Measurements from ENCODE around the gene KHNYN.
A peak's percentile ranks its signal among the peaks of the same experiment; 100 is the strongest.
"Not testable (repeated sequence)": the region's sequence is repeated elsewhere in the genome, so short reads cannot be mapped to it uniquely, and the experiment has no call there.

The KHNYN gene

GRCh38 chr14:24441904-24442239 is 12.1 kb downstream of the KHNYN start:
- Histone ChIP-seq H3K9ac (ENCODE audit: low read length) (peak overlapping the region; percentile 94), H3K4me1 (ENCODE audit: control insufficient read depth, insufficient read depth, low read length) (no peaks in the 10 kb centered on the region), H3K4me3 (ENCODE audit: low read depth, low read length) (peak overlapping the region; percentile 85), H3K9me3 (ENCODE audit: control insufficient read depth, insufficient read depth, low read depth, low read length) (no peaks in the 10 kb centered on the region), H3K27ac (ENCODE audit: low read depth, low read length) (peak overlapping the region; percentile 88; the same call in 1 of the 2 replicates), H3K27me3 (ENCODE audit: control insufficient read depth, insufficient read depth, low read length) (no peaks in the 10 kb centered on the region), H3K36me3 (ENCODE audit: control insufficient read depth, insufficient read depth, low read length) (peaks cover 45% of the 10 kb centered on the region)

GRCh38 chr14:24442240-24443052 is 12.7 kb downstream of the KHNYN start, which contains the start of gene SDR39U1:
TSS of gene SDR39U1 (minus strand) at chr14:24442776. CDS start at chr14:24442769, 7 bp downstream.
- Histone ChIP-seq H3K27ac (ENCODE audit: low read depth, low read length) (peak within 1 kb of the TSS; percentile 88), H3K27me3 (ENCODE audit: control insufficient read depth, insufficient read depth, low read length) (no peaks in the 10 kb centered on the region), H3K9me3 (ENCODE audit: control insufficient read depth, insufficient read depth, low read depth, low read length) (no peaks in the 10 kb centered on the region), H3K4me3 (ENCODE audit: low read depth, low read length) (peak within 1 kb of the TSS; percentile 85), H3K9ac (ENCODE audit: low read length) (peak within 1 kb of the TSS; percentile 94), H3K36me3 (ENCODE audit: control insufficient read depth, insufficient read depth, low read length) (peaks cover 40% of the 10 kb centered on the region), H3K4me1 (ENCODE audit: control insufficient read depth, insufficient read depth, low read length) (no peaks in the 10 kb centered on the region)

DNA sequence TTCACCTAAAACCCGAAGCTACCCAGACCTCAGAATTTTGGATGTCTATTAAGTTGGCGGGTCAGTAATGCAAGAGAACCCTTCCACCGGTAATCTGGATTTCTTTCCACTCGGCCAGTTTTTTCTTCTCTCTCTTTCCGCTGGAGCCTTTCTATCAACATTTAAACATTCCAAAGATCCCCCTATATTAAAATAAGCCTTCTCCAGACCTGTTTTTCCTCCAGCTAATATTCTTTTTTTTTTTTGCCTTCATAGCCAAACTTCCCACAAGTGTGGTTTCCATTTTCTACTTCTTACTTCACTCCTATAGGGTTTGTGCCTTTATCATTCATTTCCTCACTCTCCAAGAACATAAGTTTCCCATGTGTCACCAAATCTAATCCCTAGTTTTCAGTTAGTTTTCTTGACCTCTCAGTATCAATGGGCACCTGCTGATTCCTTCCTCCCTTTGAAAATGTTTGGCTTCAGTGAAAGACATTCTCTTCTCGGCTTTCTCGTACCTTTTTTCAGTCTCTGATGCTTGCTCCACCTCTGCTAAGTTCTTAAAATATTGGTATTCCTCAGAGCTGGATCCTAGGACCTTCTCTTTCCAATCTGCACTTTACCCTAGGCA is 13.4 kb downstream of the KHNYN start:
- Histone ChIP-seq H3K4me1 (ENCODE audit: control insufficient read depth, insufficient read depth, low read length) (no peaks in the 10 kb centered on the region), H3K27me3 (ENCODE audit: control insufficient read depth, insufficient read depth, low read length) (no peaks in the 10 kb centered on the region), H3K4me3 (ENCODE audit: low read depth, low read length) (peak overlapping the region; percentile 85), H3K9me3 (ENCODE audit: control insufficient read depth, insufficient read depth, low read depth, low read length) (no peaks in the 10 kb centered on the region), H3K36me3 (ENCODE audit: control insufficient read depth, insufficient read depth, low read length) (peaks cover 32% of the 10 kb centered on the region), H3K27ac (ENCODE audit: low read depth, low read length) (peak overlapping the region; percentile 39; the same call in 1 of the 2 replicates), H3K9ac (ENCODE audit: low read length) (peak overlapping the region; percentile 65)

DNA sequence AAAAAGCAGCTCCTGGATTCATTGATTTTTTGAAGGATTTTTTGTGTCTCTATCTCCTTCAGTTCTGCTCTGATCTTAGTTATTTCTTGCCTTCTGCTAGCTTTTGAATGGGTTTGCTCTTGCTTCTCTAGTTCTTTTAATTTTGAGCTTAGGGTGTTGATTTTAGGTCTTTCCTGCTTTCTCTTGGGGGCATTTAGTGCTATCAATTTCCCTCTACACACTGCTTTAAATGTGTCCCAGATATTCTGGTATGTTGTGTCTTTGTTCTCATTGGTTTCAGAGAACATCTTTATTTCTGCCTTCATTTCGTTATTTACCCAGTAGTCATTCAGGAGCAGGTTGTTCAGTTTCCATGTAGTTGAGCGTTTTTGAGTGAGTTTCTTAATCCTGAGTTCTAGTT is 21.1 kb downstream of the KHNYN start:
- H3K4me1 ChIP-seq (ENCODE audit: control insufficient read depth, insufficient read depth, low read length); H3K4me3 ChIP-seq (ENCODE audit: low read depth, low read length); H3K36me3 ChIP-seq (ENCODE audit: control insufficient read depth, insufficient read depth, low read length); H3K27ac ChIP-seq (ENCODE audit: low read depth, low read length); H3K9ac ChIP-seq (ENCODE audit: low read length); H3K27me3 ChIP-seq (ENCODE audit: control insufficient read depth, insufficient read depth, low read length): not testable (repeated sequence)
- peaks cover 19% of the 10 kb centered on the region; the same call in 1 of the 2 replicates for H3K9me3 ChIP-seq (ENCODE audit: control insufficient read depth, insufficient read depth, low read depth, low read length)

DNA sequence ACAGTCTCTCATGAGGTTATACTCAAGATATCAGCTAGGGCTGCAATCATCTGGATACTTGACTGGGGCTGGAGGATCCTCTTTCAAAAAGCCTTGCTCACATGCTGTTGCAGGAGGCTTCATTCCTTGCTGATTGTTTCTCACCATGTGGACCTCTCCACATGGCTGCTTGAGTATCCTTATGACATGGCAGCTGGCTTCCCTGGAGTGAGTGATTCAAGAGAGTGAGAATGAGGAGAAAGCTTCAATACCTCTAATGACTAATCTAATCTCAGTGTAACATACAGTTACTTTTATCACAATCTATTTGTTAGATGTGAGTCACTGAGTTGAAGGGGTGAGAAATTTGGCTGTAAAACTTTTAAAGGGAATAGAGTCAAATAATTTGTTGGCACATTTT is 27.2 kb downstream of the KHNYN start:
- H3K4me1 ChIP-seq (ENCODE audit: control insufficient read depth, insufficient read depth, low read length): no peaks in the 10 kb centered on the region
- H3K27ac ChIP-seq (ENCODE audit: low read depth, low read length): no peak overlapping the region
- peaks cover 24% of the 10 kb centered on the region for H3K9me3 ChIP-seq (ENCODE audit: control insufficient read depth, insufficient read depth, low read depth, low read length)
- no peak overlapping the region for H3K9ac ChIP-seq (ENCODE audit: low read length)
- no peaks in the 10 kb centered on the region for H3K27me3 ChIP-seq (ENCODE audit: control insufficient read depth, insufficient read depth, low read length)
- H3K4me3 ChIP-seq (ENCODE audit: low read depth, low read length): no peak overlapping the region
- no peaks in the 10 kb centered on the region for H3K36me3 ChIP-seq (ENCODE audit: control insufficient read depth, insufficient read depth, low read length)

- Histone ChIP-seq H3K27me3 (ENCODE audit: control insufficient read depth, insufficient read depth, low read length) (no peaks in the 10 kb centered on the region), H3K4me3 (ENCODE audit: low read depth, low read length) (no peak overlapping the region), H3K36me3 (ENCODE audit: control insufficient read depth, insufficient read depth, low read length) (no peaks in the 10 kb centered on the region), H3K27ac (ENCODE audit: low read depth, low read length) (no peak overlapping the region), H3K9ac (ENCODE audit: low read length) (no peak overlapping the region), H3K9me3 (ENCODE audit: control insufficient read depth, insufficient read depth, low read depth, low read length) (peaks cover 14% of the 10 kb centered on the region), H3K4me1 (ENCODE audit: control insufficient read depth, insufficient read depth, low read length) (no peaks in the 10 kb centered on the region)
Measured at GRCh38 chr14:24458736-24459135, 29.0 kb downstream of the KHNYN start.

DNA sequence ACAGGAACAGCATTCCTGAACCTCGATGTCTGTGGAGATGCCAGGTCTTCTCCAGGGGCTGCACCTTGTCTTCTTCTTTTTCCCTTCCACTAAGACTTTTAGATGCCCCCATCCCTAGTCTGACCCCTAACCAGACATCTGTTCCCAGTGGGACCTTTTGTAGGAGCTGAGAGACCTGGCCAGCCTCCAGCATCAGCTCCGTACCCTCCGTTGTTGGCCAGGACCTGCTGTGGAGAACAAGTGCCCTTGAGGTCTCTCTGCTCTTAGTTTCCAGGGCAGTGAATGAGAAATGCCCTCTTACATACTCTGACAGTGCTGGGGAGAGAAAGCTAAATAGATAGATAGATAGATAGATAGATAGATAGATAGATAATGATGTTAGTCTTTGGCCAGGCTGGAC is 29.6 kb downstream of the KHNYN start:
- H3K9me3 ChIP-seq (ENCODE audit: control insufficient read depth, insufficient read depth, low read depth, low read length): peaks cover 8% of the 10 kb centered on the region
- no peaks in the 10 kb centered on the region for H3K27me3 ChIP-seq (ENCODE audit: control insufficient read depth, insufficient read depth, low read length)
- no peak overlapping the region for H3K4me3 ChIP-seq (ENCODE audit: low read depth, low read length)
- no peaks in the 10 kb centered on the region for H3K4me1 ChIP-seq (ENCODE audit: control insufficient read depth, insufficient read depth, low read length)
- H3K9ac ChIP-seq (ENCODE audit: low read length): no peak overlapping the region
- H3K36me3 ChIP-seq (ENCODE audit: control insufficient read depth, insufficient read depth, low read length): no peaks in the 10 kb centered on the region
- no peak overlapping the region for H3K27ac ChIP-seq (ENCODE audit: low read depth, low read length)

DNA sequence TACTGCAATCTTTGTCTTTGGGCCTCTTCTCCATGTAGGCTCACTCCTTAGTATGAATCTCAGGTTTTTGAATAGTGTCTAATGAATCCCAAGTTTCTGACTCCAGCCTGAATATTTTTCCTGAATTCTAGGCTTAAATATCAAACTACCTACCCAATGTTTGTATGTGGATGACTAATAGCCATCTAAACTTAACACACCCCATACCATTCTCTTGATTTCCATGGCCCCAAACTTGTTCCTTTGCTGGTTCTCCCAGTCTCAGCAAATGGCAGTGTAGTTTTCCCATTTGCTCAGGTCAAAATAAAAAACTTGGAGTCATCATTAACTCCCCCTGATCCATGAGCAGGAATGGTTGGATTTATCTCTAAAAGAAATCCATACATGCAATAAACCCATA is 31.6 kb downstream of the KHNYN start:
- no peaks in the 10 kb centered on the region for H3K4me1 ChIP-seq (ENCODE audit: control insufficient read depth, insufficient read depth, low read length)
- no peak overlapping the region for H3K9ac ChIP-seq (ENCODE audit: low read length)
- H3K27ac ChIP-seq (ENCODE audit: low read depth, low read length): no peak overlapping the region
- H3K9me3 ChIP-seq (ENCODE audit: control insufficient read depth, insufficient read depth, low read depth, low read length): peaks cover 2% of the 10 kb centered on the region; the same call in 1 of the 2 replicates
- H3K36me3 ChIP-seq (ENCODE audit: control insufficient read depth, insufficient read depth, low read length): no peaks in the 10 kb centered on the region
- no peak overlapping the region for H3K4me3 ChIP-seq (ENCODE audit: low read depth, low read length)
- H3K27me3 ChIP-seq (ENCODE audit: control insufficient read depth, insufficient read depth, low read length): no peaks in the 10 kb centered on the region

DNA sequence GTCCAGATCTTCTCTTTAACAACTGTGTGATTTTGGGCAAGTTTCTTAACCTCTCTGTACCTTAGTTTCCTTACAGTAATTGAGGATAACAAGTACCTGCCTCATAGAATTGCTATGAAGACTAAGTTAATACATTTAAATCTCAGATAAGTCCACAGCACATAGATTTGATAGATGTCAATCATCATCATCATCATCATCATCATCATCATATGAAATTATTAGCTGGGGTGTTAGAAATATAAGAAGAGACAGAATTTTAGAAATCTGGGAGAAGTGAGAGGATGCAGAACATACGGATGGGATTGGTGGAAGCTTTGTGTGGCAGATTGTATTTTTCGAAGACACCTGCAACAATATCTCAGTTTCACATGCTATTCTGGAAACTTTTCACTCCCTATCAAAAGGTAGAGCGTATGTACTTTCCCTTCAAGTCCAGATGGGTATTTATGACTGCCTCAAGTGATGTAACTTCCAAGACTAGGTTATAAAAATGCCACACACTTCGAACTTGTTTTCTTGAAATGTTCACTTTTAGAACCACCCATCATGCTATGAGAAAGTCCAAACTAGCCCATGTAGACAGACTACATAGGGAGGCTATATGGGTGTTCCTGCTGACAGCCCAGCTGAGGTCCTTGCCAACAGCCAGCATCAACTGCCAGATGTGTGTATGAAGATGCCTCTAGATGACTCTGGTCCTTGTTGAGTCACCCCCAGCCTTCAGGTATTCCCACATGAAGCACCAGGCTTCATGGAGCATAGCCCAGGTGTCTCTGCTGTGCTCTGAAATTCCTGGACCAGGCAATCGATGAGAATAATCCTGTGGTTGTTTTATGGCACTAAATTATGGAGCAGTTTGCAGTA is 33.5 kb downstream of the KHNYN start:
- H3K27ac ChIP-seq (ENCODE audit: low read depth, low read length): no peak overlapping the region
- no peak overlapping the region for H3K9ac ChIP-seq (ENCODE audit: low read length)

GRCh38 chr14:24463884-24464785 is 34.4 kb downstream of the KHNYN start:
- Histone ChIP-seq H3K4me1 (ENCODE audit: control insufficient read depth, insufficient read depth, low read length) (no peaks in the 10 kb centered on the region), H3K27ac (ENCODE audit: low read depth, low read length) (no peak overlapping the region), H3K4me3 (ENCODE audit: low read depth, low read length) (no peak overlapping the region), H3K27me3 (ENCODE audit: control insufficient read depth, insufficient read depth, low read length) (no peaks in the 10 kb centered on the region), H3K36me3 (ENCODE audit: control insufficient read depth, insufficient read depth, low read length) (no peaks in the 10 kb centered on the region), H3K9me3 (ENCODE audit: control insufficient read depth, insufficient read depth, low read depth, low read length) (no peaks in the 10 kb centered on the region), H3K9ac (ENCODE audit: low read length) (no peak overlapping the region)

More for the DNA sequence above, 33.5 kb downstream of the KHNYN start:
- no peaks in the 10 kb centered on the region for H3K36me3 ChIP-seq (ENCODE audit: control insufficient read depth, insufficient read depth, low read length)
- H3K4me3 ChIP-seq (ENCODE audit: low read depth, low read length): no peak overlapping the region
- H3K27me3 ChIP-seq (ENCODE audit: control insufficient read depth, insufficient read depth, low read length): no peaks in the 10 kb centered on the region
- H3K4me1 ChIP-seq (ENCODE audit: control insufficient read depth, insufficient read depth, low read length): no peaks in the 10 kb centered on the region
- H3K9me3 ChIP-seq (ENCODE audit: control insufficient read depth, insufficient read depth, low read depth, low read length): no peaks in the 10 kb centered on the region

Measured in HUES6 (cell line).